Fibroblast of skin of left quadriceps (primary cell): Measurements from ENCODE around the gene MS4A1.
"Not testable (repeated sequence)": the region's sequence is repeated elsewhere in the genome, so short reads cannot be mapped to it uniquely, and the experiment has no call there.

Source experiments
- DNase-seq, 2 experiments: peaks; one replicate each; pipeline ENCODE4 v3.0.0-alpha.2; 2013; ENCODE audit warnings: low read depth in 2 of 2

MS4A1 gene

DNA sequence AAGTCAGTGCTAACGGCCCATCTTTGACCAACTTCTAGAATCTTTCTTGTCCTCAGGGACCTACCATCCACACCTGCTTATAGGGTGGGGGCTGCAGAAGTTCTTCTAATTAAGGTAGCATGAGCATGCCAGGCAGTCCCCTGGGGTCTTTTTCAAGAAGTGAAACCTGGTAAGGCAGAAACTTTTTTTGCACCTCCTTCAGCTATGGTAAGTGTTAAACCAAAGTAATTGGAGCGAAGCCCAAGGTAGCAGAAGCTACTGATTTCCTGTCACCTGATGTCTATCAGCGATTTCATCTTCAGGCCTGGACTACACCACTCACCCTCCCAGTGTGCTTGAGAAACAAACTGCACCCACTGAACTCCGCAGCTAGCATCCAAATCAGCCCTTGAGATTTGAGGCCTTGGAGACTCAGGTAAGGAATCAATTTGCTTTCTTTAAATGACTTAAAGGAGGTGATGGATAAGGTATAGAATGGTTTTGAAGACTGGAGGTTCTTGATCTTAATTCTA lies at the start of gene MS4A1:
Gene MS4A1, plus strand, starts transcription at position 317 of the 512 bp plus-strand sequence. CDS start 6,528 bp downstream, outside the sequence.
- no peak for DNase-seq

DNA sequence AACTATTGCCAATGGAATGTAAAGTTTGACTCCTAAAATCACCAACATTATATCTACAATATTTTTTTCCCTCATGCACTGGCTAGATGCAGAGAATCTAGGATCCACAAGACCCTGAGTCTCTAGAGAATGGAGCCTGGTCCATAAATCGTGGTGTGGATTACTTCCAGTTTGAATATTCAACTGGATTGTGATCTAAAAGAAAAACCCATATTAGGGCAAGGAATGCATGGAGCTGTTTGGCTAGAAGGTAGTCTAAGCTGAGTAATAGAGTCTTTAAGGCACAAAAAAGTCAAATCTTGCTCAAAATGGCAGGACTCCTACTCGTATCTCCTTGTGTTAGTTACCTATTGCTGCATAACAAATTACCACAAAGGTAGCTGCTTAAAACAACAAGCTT lies 35.6 kb upstream of the MS4A1 start:
- no peak for DNase-seq

DNA sequence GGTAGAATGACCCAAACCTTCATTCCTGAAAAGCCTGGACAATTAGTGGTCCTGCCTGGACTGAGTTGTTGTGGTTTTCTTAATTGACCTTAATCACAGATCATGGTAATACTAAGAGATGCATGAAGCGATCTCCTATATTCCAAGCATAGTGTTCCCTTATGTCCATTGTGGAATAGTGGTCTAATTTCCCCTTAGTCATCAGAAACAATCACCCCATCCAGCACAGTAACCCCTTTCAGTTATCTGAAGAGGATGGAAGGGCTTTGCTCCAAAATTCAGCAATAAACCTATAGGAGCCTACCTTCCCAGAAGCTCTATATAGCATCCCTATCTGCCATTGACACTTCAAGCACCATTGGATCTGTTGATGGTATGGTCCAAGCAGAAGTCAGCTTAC lies 33.0 kb upstream of the MS4A1 start:
- no peak for DNase-seq

DNA sequence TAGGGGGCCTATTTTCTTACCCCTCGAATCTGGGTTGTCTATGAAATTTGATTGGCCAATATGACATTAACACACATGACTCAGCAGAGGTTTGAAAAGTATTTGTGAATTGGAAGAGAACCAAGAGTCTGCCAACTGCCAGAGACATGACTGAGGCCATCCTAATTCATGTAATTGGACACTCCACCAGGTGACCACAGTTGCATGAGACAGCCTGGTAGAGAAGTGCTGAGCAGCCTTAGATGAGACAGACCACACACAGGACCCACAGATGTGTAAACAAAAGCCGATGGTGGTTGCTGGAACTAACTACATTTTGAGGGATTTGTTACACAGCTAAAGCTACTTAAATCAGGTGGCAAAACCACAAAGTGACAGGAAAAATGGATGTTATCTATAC lies 27.1 kb upstream of the MS4A1 start:
- DNase-seq: no peak

DNA sequence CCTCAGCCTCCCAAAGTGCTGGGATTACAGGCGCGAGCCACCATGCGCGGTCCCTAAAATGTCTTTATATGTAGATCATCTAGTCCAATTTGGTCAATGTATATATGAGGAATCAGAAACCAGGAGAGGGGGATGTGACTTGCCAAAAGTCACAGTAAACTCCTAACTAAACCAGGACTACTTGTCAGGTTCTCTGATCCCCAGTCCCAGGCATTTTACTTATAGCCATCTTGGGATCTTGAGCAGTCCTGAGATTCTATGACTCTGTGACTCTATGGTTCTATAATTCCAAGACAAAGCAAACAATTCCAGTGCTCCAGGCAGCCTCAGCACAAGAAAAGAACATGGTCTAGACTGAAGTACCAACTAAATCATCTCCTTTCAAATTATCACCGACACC lies 26.4 kb upstream of the MS4A1 start, which contains the start of gene MS4A5:
Gene MS4A5, plus strand, starts transcription at position 301 of the 400 bp plus-strand sequence. CDS start 103 bp downstream, outside the sequence.
- no peak for DNase-seq

DNA sequence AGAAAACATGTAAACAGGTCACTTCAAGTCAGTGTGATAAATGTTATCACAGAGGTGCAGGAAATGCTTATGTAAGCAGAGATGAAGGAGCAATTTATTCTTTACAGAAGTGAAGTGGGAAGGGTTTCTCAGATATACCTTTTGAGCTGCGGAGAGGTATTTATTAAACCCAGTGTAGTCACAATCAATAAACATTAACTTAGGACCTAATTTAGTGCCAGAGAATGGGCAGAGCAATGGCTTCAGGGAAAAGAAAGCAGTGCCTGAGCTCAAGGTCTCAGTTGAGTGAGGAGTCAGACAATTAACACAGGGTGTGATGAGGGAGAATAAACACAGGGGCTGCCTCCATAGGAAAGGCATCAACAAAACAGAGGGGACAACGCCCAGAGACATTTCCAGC lies 24.4 kb upstream of the MS4A1 start:
- DNase-seq: no peak

DNA sequence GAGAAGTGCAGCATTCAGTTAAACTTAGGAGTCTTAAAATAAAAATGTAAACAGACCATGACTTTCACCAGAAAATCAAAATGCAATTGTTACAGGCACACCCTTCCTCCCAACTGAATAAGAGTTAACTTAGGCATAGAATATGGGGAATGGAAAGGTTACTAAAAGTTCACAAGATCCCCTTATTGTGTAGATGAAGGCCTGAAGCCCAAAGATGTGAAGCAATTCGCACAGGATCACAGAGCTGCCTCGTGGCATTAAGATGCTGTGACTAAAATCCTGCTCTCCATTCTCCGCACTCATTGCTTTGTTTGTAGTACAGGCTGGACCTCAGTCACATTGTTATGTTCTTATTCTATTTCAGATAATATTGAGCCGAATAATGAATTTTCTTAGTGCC lies 22.2 kb upstream of the MS4A1 start:
- no peak for DNase-seq

DNA sequence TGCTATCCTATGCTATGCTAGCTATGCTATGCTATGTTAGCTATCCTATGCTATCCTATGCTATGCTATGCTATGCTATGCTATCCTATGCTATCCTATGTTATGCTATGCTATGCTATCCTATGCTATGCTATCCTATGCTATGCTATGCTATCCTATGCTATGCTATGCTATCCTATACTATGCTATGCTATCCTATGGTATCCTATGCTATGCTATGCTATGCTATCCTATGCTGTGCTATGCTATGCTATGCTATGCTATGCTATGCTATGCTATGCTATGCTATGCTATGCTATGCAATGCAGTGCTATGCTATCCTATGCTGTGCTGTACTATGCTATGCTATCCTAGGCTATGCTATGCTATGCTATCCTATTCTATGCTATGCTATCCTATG lies 8.6 kb upstream of the MS4A1 start:
- no peak for DNase-seq

DNA sequence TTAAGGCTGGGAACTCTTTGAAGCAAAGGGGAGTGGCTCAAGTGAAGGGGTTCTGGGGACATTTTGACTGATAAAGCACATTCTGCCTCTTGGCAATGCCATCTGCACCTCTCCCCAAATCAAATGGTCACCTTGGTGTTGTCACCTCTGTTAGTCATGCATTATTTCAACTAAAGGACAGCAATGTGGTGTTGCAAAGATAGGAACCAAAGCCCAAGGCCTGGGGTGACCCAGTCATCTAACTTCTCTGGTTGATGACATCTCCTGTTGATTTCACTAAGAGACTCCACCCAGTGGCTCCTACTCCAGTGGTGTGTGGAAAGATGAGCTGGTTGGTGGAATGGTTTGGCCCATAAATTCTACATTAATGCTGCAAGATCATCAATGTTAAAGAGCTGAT lies 7.8 kb upstream of the MS4A1 start:
- no peak for DNase-seq

DNA sequence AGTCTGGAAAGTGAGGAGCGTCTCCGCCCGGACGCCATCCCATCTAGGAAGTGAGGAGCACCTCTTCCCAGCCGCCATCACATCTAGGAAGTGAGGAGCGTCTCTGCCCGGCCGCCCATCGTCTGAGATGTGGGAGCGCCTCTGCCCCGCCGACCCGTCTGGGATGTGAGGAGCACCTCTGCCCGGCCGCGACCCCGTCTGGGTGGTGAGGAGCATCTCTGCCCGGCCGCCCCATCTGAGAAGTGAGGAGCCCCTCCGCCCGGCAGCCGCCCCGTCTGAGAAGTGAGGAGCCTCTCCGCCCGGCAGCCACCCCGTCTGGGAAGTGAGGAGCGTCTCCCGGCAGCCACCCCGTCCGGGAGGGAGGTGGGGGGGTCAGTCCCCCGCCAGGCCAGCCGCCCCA lies 4.5 kb upstream of the MS4A1 start:
- DNase-seq: not testable (repeated sequence)

DNA sequence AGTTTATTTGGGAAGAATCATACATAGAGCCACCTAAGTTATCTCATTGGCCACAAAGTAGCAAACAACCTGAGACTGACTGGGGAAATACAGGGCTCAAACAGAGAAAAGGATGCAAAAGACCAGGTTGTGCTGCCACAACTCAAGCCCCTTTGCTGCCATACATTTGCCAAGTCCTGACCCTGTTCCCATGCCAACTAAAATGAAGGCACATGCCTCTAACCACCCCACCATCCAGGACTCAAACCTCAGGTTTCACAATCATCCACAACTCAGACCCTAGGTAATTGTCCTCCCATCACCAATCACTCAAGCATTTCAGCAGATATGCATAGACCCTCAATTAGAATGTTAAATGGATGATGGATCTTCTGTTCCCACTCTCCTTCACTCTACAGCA lies 1.4 kb upstream of the MS4A1 start:
- no peak for DNase-seq

DNA sequence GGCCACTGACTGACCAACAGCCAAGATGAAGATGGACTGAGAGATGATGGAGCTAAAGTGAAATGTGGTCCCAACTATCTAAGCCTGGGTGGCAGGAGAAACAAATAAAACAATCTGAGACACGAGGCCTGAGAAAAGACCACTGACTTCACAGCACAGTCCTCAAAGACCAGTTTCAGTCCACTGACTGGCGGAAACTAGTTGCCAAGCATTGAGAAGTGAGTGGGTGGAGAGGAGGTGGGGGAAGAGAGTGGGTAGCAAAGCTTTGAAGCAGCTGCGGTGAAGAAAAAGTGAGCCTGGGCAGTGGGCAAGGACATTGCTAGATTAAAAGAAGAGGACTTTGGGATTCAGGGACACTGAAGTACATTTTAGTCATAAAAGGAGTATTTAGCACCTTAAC lies 1.9 kb downstream of the MS4A1 start:
- DNase-seq: no peak

DNA sequence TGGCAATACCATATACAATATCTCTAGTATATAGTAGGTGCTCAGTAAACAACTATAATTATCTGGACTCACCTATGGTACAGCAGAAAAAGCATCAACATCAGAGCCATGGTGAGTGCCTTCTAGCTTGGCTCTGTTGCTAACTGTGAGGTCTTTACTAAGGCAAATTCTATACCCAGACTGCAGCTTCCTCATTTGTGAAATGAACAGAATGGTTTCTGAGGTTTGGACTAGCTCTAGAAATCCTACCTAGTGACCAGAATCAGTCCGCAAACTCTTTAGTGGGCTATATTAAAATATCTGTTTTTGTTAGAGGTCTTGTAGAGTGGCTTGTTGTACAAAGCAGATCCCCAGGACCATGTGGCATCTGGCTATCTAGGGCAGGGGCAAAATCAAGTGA lies 3.7 kb downstream of the MS4A1 start:
- DNase-seq: no peak

DNA sequence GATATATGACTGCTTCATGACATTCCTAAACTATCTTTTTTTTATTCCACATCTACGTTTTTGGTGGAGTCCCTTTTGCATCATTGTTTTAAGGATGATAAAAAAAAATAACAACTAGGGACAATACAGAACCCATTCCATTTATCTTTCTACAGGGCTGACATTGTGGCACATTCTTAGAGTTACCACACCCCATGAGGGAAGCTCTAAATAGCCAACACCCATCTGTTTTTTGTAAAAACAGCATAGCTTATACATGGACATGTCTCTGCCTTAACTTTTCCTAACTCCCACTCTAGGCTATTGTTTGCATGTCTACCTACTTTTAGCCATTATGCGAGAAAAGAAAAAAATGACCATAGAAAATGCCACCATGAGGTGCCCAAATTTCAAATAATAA lies 13.2 kb downstream of the MS4A1 start:
- DNase-seq: no peak

DNA sequence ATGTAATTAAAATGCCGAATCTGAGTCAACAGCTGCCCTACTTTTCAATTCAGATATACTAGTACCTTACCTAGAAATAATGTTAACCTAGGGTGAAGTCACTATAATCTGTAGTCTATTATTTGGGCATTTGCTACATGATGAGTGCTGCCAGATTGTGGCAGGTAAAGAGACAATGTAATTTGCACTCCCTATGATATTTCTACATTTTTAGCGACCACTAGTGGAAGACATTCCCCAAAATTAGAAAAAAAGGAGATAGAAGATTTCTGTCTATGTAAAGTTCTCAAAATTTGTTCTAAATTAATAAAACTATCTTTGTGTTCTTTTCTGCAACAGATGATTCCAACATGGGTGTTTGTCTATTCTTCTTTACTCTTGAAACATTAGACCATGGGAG lies 14.1 kb downstream of the MS4A1 start:
- no peak for DNase-seq

DNA sequence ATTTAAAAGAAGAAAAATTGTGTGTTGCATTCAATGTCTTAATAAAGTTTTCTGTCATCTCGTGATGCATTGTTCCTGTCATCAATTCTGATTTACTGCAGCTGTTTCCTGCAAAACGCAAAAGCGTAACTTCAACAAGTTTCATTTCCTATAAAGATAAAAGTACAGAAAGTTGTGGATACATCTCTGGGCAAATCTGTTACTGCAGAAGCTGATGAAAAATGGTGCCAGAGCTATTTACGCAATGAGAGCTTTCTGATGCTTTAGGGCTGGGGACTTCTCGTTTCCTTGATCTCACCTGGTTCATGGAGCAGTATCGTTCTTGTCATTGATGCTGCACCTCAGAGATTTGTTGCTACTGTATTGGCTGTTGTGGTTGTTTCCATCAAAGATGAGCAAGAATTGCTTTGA lies 21.4 kb downstream of the MS4A1 start:
- DNase-seq: no peak

DNA sequence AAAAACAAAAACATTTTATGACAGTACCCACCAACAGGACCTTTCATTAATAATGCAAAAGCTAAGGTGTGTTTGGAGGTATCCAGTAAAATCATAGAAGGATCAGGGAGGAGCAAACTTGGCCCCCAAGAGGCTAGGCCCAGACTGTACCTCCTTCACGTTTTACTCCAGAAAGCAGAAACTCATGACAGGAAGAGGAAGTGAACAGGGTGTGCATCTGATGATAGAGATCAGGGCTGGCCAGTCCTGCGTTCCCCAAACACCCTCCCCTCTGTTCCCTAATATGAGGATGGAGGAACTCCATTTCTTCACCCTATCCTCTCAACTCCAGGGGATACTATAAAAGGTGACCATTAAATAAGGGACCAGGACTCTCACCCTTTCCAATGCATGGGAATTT lies 26.7 kb downstream of the MS4A1 start:
- no peak for DNase-seq

DNA sequence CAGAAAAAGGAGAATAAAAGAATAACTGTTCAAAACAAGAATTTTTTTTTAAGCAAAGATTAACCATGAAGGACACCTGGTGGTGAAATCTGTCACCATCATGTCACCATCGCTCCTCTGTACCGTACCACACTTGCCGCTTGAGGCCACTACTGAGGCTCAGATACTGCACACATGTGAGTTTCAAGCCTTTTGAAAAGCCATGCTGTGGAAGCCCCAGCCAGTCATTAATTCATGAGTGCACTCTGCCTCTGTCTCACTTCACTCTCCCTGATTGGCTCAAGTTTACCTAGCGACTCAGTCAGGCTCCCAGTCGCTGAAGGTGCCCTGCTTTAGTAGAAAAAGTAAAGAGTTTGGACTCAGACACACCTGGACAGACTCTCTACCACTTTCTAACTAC lies 30.3 kb downstream of the MS4A1 start:
- no peak for DNase-seq

DNA sequence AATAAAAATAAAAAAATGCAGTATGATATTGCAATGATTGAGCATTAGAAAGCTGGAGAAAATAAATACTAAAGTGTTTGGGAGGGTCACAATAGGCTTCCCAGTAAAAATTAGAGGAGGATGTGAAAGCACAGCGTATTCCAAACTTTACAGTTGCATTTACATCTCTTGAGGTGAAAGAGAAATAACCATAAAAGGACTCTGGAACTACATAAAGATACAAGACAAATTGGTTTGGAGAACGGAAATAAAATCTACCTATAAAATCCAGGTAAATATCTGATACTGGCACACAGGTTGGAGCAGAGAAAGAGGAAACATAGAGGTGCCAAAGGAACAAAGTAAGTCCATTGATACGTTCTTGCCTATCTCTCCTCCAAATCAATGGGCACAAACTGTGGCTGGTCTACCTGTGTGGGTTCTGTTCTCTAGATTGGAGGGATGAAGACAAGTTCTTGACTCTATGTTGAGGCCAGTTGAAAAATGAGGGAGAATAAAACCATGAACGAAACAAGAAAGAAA lies 36.9 kb downstream of the MS4A1 start, which contains the start of gene MS4A12:
Gene MS4A12, plus strand, starts transcription at position 291 of the 522 bp plus-strand sequence. CDS start 4,541 bp downstream, outside the sequence.
- DNase-seq: no peak

DNA sequence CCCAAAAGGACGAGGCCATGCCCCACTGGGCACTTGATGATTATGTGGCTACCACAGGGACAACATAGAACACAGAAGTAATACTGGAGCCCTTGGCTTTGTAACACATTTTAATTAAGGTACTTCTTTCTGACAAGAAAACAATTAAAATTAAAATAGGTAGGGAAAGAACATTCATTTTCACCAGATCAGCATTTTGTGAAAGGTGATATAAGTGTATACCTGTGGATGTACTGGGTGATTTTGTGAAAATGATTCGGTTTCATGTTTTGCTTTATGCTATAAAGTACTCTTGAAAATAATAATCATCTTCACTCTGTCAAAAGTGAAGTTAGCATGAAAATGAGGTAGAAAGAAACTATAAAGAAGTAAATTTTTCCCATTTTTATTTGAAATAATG lies 37.8 kb downstream of the MS4A1 start:
- DNase-seq: no peak

DNA sequence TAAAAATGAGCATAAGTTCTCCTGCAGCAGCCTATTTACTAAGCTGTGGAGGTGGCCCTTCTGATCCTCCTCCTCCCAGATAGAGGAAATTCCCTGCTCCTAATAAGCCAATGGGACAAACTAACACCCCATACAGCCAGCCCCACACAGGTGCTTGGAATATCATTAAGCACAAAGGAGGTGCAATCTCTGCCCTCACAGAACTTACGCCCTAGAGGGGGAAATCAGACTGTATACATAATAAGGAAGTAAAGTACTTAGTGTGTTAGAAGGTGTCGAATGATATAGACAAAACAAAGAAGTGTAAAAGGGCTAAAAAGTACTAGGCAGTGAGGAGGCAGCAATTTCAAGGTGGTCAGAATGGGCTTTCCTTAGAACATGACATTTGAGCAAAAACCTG lies 42.8 kb downstream of the MS4A1 start:
- no peak for DNase-seq

DNA sequence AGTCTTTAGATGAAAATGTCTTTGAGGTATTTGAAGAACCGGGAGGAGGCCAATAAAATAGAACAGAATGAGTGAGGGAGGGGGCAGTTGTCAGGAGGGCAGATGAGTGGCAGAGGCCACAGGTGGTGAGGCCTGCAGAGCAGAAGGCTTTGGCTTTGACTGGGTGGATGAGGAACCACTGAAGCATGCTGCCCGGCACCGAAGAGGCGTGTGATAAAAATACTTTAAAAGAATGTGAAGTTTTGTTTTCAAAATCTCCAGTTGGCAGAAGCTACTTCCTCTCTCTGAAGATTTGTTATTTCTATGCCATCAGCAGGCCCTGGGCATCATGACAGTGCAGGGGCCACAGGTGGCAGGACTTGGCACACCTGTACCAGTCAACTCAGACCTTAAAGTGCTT lies 43.2 kb downstream of the MS4A1 start:
- DNase-seq: no peak

DNA sequence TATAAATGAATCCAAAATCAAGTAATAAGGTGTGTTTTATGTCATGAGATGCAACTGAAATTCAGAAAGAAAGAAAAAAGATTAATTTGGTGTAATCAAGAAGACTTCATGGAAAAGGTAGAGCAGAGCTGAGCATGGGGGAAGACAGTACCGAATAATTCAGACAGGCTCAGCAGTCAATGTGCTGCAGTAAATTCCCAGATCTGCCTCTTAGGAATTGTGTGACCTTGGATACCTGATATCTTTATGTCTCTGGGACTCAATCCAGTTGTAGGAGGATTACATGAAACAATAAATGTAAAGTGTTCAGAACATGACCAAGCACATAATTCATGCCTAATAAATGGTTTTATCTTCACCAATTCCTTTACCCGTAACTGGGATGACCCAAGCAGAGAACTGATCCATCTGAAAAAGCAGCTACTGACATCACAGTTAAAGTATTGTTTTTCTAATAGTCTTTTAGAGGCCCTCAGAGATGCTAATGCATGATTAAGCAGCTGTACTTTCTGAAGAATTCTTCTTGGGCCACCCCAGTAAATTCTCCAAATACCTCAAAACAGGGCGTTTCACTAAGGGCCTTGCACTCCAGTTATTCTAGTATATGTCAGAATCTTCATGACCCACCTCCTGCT lies 44.7 kb downstream of the MS4A1 start:
- DNase-seq: peak in 1 of 2 experiments; percentile 0
